ENCODE measurements around the gene FLNC. TPM values are rescaled to one million over a fixed set of nuclear protein-coding genes. Genes with fewer than 3 reads are reported as not detected.

Gene FLNC
- total RNA-seq, 1 donor from 2014 or later: 0.03 TPM

- H3K9me3 Mint-ChIP-seq: no peaks in the 10 kb centered on the region
- H3K36me3 Mint-ChIP-seq (ENCODE audit: low read depth): no peaks in the 10 kb centered on the region
- H3K27me3 Mint-ChIP-seq (ENCODE audit: insufficient read depth): peaks cover 2% of the 10 kb centered on the region
- no peak overlapping the region for H3K4me3 Mint-ChIP-seq
- intact Hi-C loops (cut with micrococcal nuclease): no loop called here
- H3K4me1 Mint-ChIP-seq (ENCODE audit: low read depth): no peaks in the 10 kb centered on the region
- no peak overlapping the region for H3K27ac Mint-ChIP-seq
- no peak for DNase-seq (ENCODE audit: low spot score)
Observed at GRCh38 chr7:128810997-128811396, 19.2 kb upstream of the FLNC start.

DNA sequence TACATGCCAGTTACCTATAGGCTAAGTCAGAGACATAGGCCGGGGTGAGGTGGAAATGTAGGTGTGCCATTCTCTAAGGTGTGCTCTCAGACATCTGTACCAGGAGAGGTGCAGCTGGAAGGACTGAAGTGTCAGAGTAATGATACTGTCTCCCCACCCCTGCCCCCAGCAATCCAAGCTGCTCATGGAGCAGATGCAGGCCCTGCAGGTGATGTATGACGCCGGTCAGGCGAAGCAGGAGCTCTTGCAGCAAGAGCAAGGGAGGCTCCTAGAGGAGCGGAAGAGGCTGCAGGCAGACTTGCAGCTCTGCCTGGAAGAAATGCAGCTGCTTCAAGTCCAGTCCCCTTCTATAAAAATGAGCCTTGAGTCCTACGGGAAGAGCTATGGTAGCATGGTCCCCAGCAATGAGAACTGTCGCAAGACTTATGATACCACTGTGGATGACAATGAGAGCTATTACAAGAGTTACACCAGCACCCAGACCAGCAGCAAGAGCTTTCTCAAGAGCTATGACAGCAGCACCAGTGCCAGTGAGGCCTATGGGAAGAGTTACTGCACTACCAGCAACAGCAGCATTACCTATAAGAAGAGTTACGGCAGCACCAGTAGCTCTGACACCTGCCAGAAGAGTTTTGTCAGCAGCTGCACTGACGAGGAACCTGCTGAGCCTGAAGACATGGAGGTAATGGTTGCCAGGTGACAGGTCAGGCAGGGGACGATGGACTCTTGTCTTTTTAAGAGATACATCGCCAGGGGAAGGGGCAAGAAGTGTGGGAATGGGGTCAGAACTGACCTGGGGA is 18.4 kb upstream of the FLNC start:
- intact Hi-C loops (cut with micrococcal nuclease): no loop called here
- H3K4me3 Mint-ChIP-seq: no peak overlapping the region
- DNase-seq (ENCODE audit: low spot score): no peak
- no peaks in the 10 kb centered on the region for H3K36me3 Mint-ChIP-seq (ENCODE audit: low read depth)
- H3K9me3 Mint-ChIP-seq: no peaks in the 10 kb centered on the region
- no peak overlapping the region for H3K27ac Mint-ChIP-seq
- peaks cover 2% of the 10 kb centered on the region for H3K27me3 Mint-ChIP-seq (ENCODE audit: insufficient read depth)
- H3K4me1 Mint-ChIP-seq (ENCODE audit: low read depth): no peaks in the 10 kb centered on the region

DNA sequence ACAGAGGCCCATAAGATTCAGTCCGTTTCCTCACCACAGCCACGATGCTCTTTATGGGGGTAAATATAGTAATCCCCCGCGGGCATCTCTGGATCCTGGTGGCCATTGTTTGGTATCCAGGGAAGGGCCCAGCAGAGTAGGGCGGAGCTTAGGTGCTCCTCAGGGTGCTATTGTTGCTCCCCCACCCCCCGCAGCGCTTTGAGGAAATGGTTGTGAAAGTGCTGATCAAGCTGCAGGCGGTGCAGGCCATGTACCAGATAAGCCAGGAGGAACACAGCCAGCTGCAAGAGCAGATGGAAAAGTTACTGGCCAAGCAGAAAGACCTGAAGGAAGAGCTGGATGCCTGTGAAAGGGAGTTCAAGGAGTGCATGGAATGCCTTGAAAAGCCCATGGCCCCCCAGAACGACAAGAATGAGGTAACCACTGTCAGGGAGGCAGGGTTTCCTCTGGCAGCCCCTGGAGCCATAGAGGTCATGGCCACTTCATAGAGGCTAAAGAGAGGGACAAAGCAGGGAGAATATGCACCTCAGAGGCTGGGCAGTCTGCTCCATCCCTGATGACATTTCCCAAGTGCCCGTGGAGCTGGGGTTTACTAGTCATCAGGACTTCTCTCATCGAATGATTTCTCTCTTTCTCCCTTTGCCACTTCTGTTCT is 17.6 kb upstream of the FLNC start:
- H3K36me3 Mint-ChIP-seq (ENCODE audit: low read depth): no peaks in the 10 kb centered on the region
- DNase-seq (ENCODE audit: low spot score): no peak

GRCh38 chr7:128814499-128814898 is 15.7 kb upstream of the FLNC start:
- Mint-ChIP-seq H3K27ac (no peak overlapping the region), H3K4me1 (ENCODE audit: low read depth) (no peaks in the 10 kb centered on the region), H3K27me3 (ENCODE audit: insufficient read depth) (peaks cover 12% of the 10 kb centered on the region), H3K9me3 (no peaks in the 10 kb centered on the region), H3K36me3 (ENCODE audit: low read depth) (no peaks in the 10 kb centered on the region), H3K4me3 (no peak overlapping the region)
- intact Hi-C loops (cut with micrococcal nuclease): no loop called here
- DNase-seq (ENCODE audit: low spot score): no peak

More for the DNA sequence above, 17.6 kb upstream of the FLNC start:
- Mint-ChIP-seq H3K27me3 (ENCODE audit: insufficient read depth) (peaks cover 4% of the 10 kb centered on the region), H3K27ac (no peak overlapping the region), H3K4me3 (no peak overlapping the region), H3K4me1 (ENCODE audit: low read depth) (no peaks in the 10 kb centered on the region), H3K9me3 (no peaks in the 10 kb centered on the region)
- intact Hi-C loops (cut with micrococcal nuclease): no loop called here

DNA sequence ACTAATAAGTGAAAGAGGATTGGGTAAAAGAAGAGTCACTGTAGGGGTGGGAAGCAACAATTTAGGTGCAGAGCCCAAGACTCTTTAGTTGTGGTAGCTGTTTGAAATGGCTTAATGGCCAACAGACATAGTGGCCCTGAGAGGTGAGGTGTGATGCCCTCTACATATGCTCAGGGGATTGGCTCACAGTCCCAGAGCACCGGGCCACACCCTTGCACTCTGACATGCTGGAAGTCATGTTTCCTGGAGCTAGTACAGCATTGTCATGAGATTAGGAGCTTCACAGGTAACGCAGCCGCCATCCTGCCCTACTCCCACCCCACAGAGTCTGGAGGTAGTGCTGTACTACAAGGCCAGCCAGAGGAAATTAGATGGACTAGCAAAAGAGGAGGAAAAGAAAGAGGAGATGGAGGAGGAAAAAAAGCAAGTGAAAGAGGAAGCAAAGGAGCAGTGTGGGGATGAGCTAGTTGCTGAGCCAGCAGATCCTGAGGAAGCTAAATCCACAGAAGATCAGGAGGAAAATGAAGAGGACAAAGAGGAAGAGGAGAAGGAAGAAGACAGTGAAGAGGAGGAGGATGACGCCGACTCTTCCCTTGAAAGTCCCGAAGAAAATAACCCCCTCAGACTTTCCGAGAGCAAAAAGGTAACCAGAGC is 14.8 kb upstream of the FLNC start:
- Mint-ChIP-seq H3K27ac (no peak overlapping the region), H3K4me3 (no peak overlapping the region), H3K9me3 (no peaks in the 10 kb centered on the region), H3K36me3 (ENCODE audit: low read depth) (no peaks in the 10 kb centered on the region), H3K27me3 (ENCODE audit: insufficient read depth) (peaks cover 12% of the 10 kb centered on the region), H3K4me1 (ENCODE audit: low read depth) (no peaks in the 10 kb centered on the region)
- intact Hi-C loops (cut with micrococcal nuclease): no loop called here
- DNase-seq (ENCODE audit: low spot score): no peak

- Mint-ChIP-seq H3K27me3 (ENCODE audit: insufficient read depth) (peaks cover 14% of the 10 kb centered on the region), H3K4me3 (no peak overlapping the region), H3K4me1 (ENCODE audit: low read depth) (no peaks in the 10 kb centered on the region), H3K9me3 (no peaks in the 10 kb centered on the region), H3K36me3 (ENCODE audit: low read depth) (no peaks in the 10 kb centered on the region), H3K27ac (no peak overlapping the region)
- intact Hi-C loops (cut with micrococcal nuclease): no loop called here
- DNase-seq (ENCODE audit: low spot score): no peak
Observed at GRCh38 chr7:128818694-128819093, 11.5 kb upstream of the FLNC start.

- Mint-ChIP-seq H3K36me3 (ENCODE audit: low read depth) (no peaks in the 10 kb centered on the region), H3K4me1 (ENCODE audit: low read depth) (no peaks in the 10 kb centered on the region), H3K27me3 (ENCODE audit: insufficient read depth) (peaks cover 18% of the 10 kb centered on the region), H3K4me3 (no peak overlapping the region), H3K9me3 (no peaks in the 10 kb centered on the region), H3K27ac (no peak overlapping the region)
- intact Hi-C loops (cut with micrococcal nuclease): no loop called here
- no peak for DNase-seq (ENCODE audit: low spot score)
Observed at GRCh38 chr7:128821724-128822123, 8.5 kb upstream of the FLNC start.

- Mint-ChIP-seq H3K9me3 (no peaks in the 10 kb centered on the region), H3K27me3 (ENCODE audit: insufficient read depth) (peaks cover 36% of the 10 kb centered on the region), H3K36me3 (ENCODE audit: low read depth) (no peaks in the 10 kb centered on the region), H3K4me3 (no peak overlapping the region), H3K27ac (no peak overlapping the region), H3K4me1 (ENCODE audit: low read depth) (no peaks in the 10 kb centered on the region)
- intact Hi-C loops (cut with micrococcal nuclease): no loop called here
- DNase-seq (ENCODE audit: low spot score): no peak
Observed at GRCh38 chr7:128826512-128826911, 3.7 kb upstream of the FLNC start.

- Mint-ChIP-seq H3K9me3 (no peaks in the 10 kb centered on the region), H3K36me3 (ENCODE audit: low read depth) (no peaks in the 10 kb centered on the region), H3K27ac (no peak overlapping the region), H3K4me1 (ENCODE audit: low read depth) (no peaks in the 10 kb centered on the region), H3K4me3 (no peak overlapping the region), H3K27me3 (ENCODE audit: insufficient read depth) (peaks cover 40% of the 10 kb centered on the region)
- intact Hi-C loops (cut with micrococcal nuclease): no loop called here
- DNase-seq (ENCODE audit: low spot score): no peak
Observed at GRCh38 chr7:128826916-128827247, 3.3 kb upstream of the FLNC start.

- Mint-ChIP-seq H3K27ac (no peak overlapping the region), H3K27me3 (ENCODE audit: insufficient read depth) (peaks cover 43% of the 10 kb centered on the region), H3K36me3 (ENCODE audit: low read depth) (no peaks in the 10 kb centered on the region), H3K4me1 (ENCODE audit: low read depth) (no peaks in the 10 kb centered on the region), H3K4me3 (no peak overlapping the region), H3K9me3 (no peaks in the 10 kb centered on the region)
- intact Hi-C loops (cut with micrococcal nuclease): no loop called here
- DNase-seq (ENCODE audit: low spot score): no peak
Observed at GRCh38 chr7:128827248-128827958, 2.8 kb upstream of the FLNC start.

GRCh38 chr7:128827971-128828711 is 2.1 kb upstream of the FLNC start:
- H3K4me1 Mint-ChIP-seq (ENCODE audit: low read depth): no peaks in the 10 kb centered on the region
- DNase-seq (ENCODE audit: low spot score): no peak
- no peaks in the 10 kb centered on the region for H3K9me3 Mint-ChIP-seq
- intact Hi-C loops (cut with micrococcal nuclease): no loop called here
- H3K27me3 Mint-ChIP-seq (ENCODE audit: insufficient read depth): peaks cover 48% of the 10 kb centered on the region
- H3K27ac Mint-ChIP-seq: no peak overlapping the region
- H3K36me3 Mint-ChIP-seq (ENCODE audit: low read depth): no peaks in the 10 kb centered on the region
- no peak overlapping the region for H3K4me3 Mint-ChIP-seq

- Mint-ChIP-seq H3K27me3 (ENCODE audit: insufficient read depth) (peaks cover 58% of the 10 kb centered on the region), H3K9me3 (no peaks in the 10 kb centered on the region), H3K36me3 (ENCODE audit: low read depth) (no peaks in the 10 kb centered on the region), H3K27ac (no peak overlapping the region), H3K4me3 (no peak overlapping the region), H3K4me1 (ENCODE audit: low read depth) (no peaks in the 10 kb centered on the region)
- intact Hi-C loops (cut with micrococcal nuclease): no loop called here
- no peak for DNase-seq (ENCODE audit: low spot score)
Observed at GRCh38 chr7:128829391-128830166, 627 bp upstream of the FLNC start.
